Measurements from ENCODE around the gene PPP1R9A. TPM values are rescaled to one million over a fixed set of nuclear protein-coding genes. Genes with fewer than 3 reads are reported as not detected.

The PPP1R9A gene
- total RNA-seq, 1 donor from 2014 or later: 19.9 TPM

- DNase-seq (ENCODE audit: low read depth): no peak
- H3K27me3 ChIP-seq (ENCODE audit: control insufficient read depth, insufficient read depth, low read length): no peaks in the 10 kb centered on the region
- no peak for TF ChIP-seq CTCF (IDR thresholded peaks at IDR 0.05; ENCODE audit: insufficient read depth, low read length, poor library complexity, severe bottlenecking)
These were observed 4.7 kb downstream of the PPP1R9A start for GRCh38 chr7:94912085-94912484.

DNA sequence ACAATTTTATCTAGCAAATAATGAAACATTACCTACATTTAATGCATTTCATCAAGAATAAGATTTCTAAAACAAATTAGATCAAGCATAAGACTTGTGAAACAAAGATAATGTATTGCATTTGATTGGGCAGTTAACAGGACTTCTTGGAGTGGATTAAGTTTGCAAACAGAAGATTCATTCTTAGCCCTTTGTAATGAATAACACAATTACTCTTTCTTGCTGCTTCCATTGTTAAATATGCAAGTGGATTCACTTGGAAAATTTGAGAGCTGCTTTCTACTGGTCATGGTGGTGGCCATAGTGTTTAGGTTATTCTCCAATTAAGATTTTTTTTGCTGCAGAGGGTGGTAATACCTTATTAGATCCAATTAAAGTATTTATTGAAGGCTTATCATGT, 6.0 kb downstream of the PPP1R9A start:
- DNase-seq (ENCODE audit: low read depth): no peak
- no peak for TF ChIP-seq CTCF (IDR thresholded peaks at IDR 0.05; ENCODE audit: insufficient read depth, low read length, poor library complexity, severe bottlenecking)
- no peaks in the 10 kb centered on the region for H3K27me3 ChIP-seq (ENCODE audit: control insufficient read depth, insufficient read depth, low read length)
- no peak overlapping the region for H3K4me3 ChIP-seq (ENCODE audit: low read depth, low read length)
- no peaks in the 10 kb centered on the region for H3K36me3 ChIP-seq (ENCODE audit: control insufficient read depth, insufficient read depth, low read length)

More at GRCh38 chr7:94912085-94912484, 4.7 kb downstream of the PPP1R9A start:
- no peak overlapping the region for H3K4me3 ChIP-seq (ENCODE audit: low read depth, low read length)
- H3K36me3 ChIP-seq (ENCODE audit: control insufficient read depth, insufficient read depth, low read length): no peaks in the 10 kb centered on the region

DNA sequence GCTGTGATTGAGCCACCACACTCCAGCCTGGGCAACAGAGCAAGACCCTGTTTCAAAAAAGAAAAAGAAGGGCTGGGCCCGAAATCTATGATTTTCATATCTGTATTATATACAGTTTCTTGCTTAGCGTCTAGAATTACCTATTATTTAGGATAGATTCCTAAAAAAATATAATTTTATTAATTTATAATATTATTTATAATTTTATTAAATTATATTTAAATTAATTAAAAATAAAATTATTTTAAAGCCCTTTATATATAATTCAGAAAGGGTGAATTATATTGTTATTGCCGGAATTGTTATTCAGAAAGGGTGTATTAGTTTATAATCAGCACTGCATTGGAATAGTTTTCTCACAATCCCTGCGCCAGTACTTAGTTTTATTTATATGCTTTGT, 14.5 kb downstream of the PPP1R9A start:
- TF ChIP-seq CTCF (IDR thresholded peaks at IDR 0.05; ENCODE audit: insufficient read depth, low read length, poor library complexity, severe bottlenecking): no peak
- DNase-seq (ENCODE audit: low read depth): no peak
- Histone ChIP-seq H3K36me3 (ENCODE audit: control insufficient read depth, insufficient read depth, low read length) (no peaks in the 10 kb centered on the region), H3K27me3 (ENCODE audit: control insufficient read depth, insufficient read depth, low read length) (no peaks in the 10 kb centered on the region), H3K4me3 (ENCODE audit: low read depth, low read length) (no peak overlapping the region)

GRCh38 chr7:94922457-94922856, 15.1 kb downstream of the PPP1R9A start:
- TF ChIP-seq CTCF (IDR thresholded peaks at IDR 0.05; ENCODE audit: insufficient read depth, low read length, poor library complexity, severe bottlenecking): no peak
- Histone ChIP-seq H3K36me3 (ENCODE audit: control insufficient read depth, insufficient read depth, low read length) (no peaks in the 10 kb centered on the region), H3K27me3 (ENCODE audit: control insufficient read depth, insufficient read depth, low read length) (no peaks in the 10 kb centered on the region), H3K4me3 (ENCODE audit: low read depth, low read length) (no peak overlapping the region)
- no peak for DNase-seq (ENCODE audit: low read depth)

DNA sequence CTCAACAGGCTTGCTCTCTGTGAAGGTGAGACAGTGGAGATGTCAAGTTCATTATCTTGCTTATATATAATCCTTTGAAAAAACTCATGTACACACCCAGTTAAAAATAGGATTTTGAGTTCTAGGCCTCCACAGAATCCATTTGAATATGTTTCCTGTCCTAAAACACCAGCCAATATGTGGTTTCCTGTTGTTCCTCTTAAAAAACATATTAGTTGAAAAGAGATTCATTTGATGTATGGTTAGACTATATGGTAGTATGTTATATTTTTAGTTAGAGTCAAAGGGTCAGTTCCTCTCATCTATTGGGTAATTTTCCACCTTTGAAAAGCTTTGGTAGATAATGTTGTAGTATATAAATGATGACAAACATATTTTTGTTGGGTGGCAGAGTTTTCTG, 16.0 kb downstream of the PPP1R9A start:
- DNase-seq (ENCODE audit: low read depth): no peak
- Histone ChIP-seq H3K27me3 (ENCODE audit: control insufficient read depth, insufficient read depth, low read length) (no peaks in the 10 kb centered on the region), H3K36me3 (ENCODE audit: control insufficient read depth, insufficient read depth, low read length) (no peaks in the 10 kb centered on the region), H3K4me3 (ENCODE audit: low read depth, low read length) (no peak overlapping the region)
- no peak for TF ChIP-seq CTCF (IDR thresholded peaks at IDR 0.05; ENCODE audit: insufficient read depth, low read length, poor library complexity, severe bottlenecking)

- DNase-seq (ENCODE audit: low read depth): no peak
These were observed 20.8 kb downstream of the PPP1R9A start for GRCh38 chr7:94928168-94928707.

More at GRCh38 chr7:94928168-94928707, 20.8 kb downstream of the PPP1R9A start:
- Histone ChIP-seq H3K36me3 (ENCODE audit: control insufficient read depth, insufficient read depth, low read length) (no peaks in the 10 kb centered on the region), H3K4me3 (ENCODE audit: low read depth, low read length) (no peak overlapping the region), H3K27me3 (ENCODE audit: control insufficient read depth, insufficient read depth, low read length) (no peaks in the 10 kb centered on the region)
- TF ChIP-seq CTCF (IDR thresholded peaks at IDR 0.05; ENCODE audit: insufficient read depth, low read length, poor library complexity, severe bottlenecking): no peak

Data from kidney epithelial cell (primary cell).